ENCODE data around the gene MKX. TPM values are rescaled to one million over a fixed set of nuclear protein-coding genes. Genes with fewer than 3 reads are reported as not detected.

Gene MKX
- total and polyA plus RNA-seq, 12 donors, result 0.09 to 0.53 (median 0.24) TPM; not detected in 2

DNA sequence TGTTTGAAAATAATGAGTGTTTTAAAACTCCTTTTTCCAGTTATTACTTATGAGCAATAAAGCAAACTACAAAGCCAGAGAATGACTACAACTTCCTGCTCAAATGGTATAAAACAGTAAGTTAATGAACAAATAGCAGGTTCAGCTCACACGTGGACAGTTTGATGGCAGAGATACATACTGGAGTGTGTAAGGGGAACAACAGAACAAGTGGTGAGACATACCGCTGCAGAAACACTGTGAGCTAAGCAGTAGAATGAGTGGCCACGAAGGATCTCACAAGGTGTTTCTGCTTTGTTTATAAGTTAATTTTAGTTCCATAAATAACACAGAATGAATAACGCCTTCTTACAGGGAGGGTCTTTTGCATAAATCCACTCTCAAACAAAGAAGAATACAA lies 3.0 kb upstream of the MKX start:
- WGBS, 2 donors, result 33 to 36% methylated on average over 4 of the region's 4 CpGs
- Histone ChIP-seq H3K4me3 (no peak overlapping the region), H3K27ac (no peak overlapping the region), H3K36me3 (no peaks in the 10 kb centered on the region), H3K9me3 (no peaks in the 10 kb centered on the region), H3K4me1 (peaks cover 4 to 33% (median 30%) of the 10 kb centered on the region in 9 donors), H3K27me3 (peaks cover 28 to 88% (median 73%) of the 10 kb centered on the region in 7 donors)
- intact Hi-C loops (cut with DNase I), result loop anchor here in 5 of 10 donors (5.0 to 10.0 kb wide), 4 partner anchors 426 to 646 kb away; no protein-coding TSS in a partner anchor
- TF ChIP-seq CTCF (IDR thresholded peaks at IDR 0.05), result no peak
- DNase-seq (no peak), ATAC-seq (no peak)

GRCh38 chr10:27747096-27747451 lies 1.5 kb upstream of the MKX start:
- intact Hi-C loops (cut with DNase I), result loop anchor here in 5 of 10 donors (5.0 to 10.0 kb wide), 4 partner anchors 428 to 648 kb away; no protein-coding TSS in a partner anchor
- Histone ChIP-seq H3K4me3 (no peak overlapping the region), H3K36me3 (no peaks in the 10 kb centered on the region), H3K27me3 (peaks cover 32 to 100% (median 87%) of the 10 kb centered on the region in 7 donors), H3K4me1 (peaks cover 4 to 47% (median 44%) of the 10 kb centered on the region in 9 donors), H3K27ac (no peak overlapping the region), H3K9me3 (no peaks in the 10 kb centered on the region)
- DNase-seq (no peak), ATAC-seq (no peak)
- TF ChIP-seq CTCF (IDR thresholded peaks at IDR 0.05), result no peak
- WGBS, 2 donors, result 7 to 13% methylated on average over 10 of the region's 10 CpGs

DNA sequence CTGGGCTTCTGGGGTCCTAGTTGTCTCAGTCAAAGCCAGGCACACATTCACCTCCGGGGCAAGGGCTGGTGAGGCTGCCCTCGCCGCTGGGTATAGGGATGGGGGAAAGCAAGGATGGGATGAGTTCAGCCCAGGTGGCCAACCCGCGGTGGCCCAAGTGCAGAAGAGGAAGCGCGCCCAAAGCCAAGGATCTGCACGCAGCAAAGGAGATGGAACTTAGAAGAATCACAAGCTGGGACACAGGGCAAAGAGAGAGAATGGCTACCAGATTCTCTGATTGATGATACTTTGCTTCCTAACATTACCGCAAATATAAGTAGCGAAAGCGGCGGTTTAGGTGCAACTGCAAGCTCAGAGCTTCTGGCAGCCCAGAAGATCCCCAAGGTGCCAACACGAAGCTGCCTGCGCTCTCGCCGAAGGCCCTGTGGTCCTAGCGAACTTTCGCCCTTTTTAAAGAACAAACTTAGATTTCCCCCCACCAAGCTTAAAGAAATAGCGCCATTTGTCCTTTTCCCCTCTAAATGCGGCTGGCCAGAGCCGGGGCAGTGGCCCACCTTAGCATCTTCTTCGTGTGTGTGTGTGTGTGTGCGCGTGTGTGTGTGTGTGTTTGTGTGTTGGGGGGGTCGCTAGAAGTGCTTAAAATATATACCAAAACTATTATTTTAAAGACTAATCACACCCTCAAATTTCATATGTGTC lies 927 bp upstream of the MKX start:
- H3K36me3 ChIP-seq, result no peaks in the 10 kb centered on the region
- H3K4me3 ChIP-seq, result peak overlapping the region in 9 of 10 donors; percentile 23 to 71 (median 64)
- TF ChIP-seq CTCF (IDR thresholded peaks at IDR 0.05), result no peak
- H3K27ac ChIP-seq, result no peak overlapping the region
- peaks cover 8 to 52% (median 47%) of the 10 kb centered on the region in 9 donors for H3K4me1 ChIP-seq
- ATAC-seq (no peak), DNase-seq (no peak)
- intact Hi-C loops (cut with DNase I), result loop anchor here in 5 of 10 donors (5.0 to 10.0 kb wide), 4 partner anchors 428 to 648 kb away; no protein-coding TSS in a partner anchor
- peaks cover 35 to 100% (median 92%) of the 10 kb centered on the region in 7 donors for H3K27me3 ChIP-seq
- H3K9me3 ChIP-seq, result no peaks in the 10 kb centered on the region
- 2 to 5% methylated on average over 25 of the region's 25 CpGs for WGBS, 2 donors

DNA sequence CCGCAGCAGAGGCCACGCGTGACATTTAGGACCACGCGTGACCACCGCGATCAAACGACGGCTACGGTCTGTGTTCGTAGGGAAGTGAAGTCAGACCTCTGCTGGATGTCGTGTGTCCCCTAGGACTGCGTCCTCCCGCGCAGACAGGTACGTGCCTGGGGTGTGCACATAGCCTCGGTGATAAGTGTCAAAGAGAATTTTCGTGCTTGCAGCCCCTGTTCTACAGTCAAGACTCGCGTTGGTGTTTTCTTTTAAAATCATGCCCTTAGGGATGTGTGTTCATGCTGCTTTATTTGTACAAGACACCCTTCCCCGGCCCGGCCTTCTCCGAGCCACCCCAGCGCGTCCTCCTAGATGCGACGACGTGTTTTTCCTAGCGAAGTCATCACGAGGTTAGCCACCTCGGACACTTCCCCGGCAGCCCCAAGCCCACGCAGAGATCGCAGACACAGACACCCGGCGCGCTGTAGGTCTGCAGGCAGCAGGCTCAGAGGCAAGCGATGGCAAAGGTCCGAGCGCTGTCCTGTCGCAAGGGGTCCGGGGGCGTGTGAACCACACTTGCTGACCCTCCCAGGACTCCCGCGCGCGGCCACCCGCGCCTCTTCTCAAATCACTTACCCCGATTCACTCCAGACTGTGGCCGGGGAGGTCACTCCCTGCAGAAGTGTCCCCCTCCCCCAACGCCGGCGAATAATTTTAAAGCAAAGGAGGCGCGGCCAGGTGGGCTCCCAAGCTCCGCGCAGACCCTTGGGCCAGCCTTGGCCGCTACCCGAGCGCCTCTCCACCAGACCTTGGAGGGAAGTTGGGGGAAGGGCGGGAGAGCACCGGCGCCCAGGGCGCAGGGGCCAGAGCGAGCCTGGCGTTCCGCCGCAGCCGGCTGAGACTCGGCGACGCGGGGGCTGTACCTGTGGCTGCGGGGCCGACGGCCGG lies 552 bp downstream of the MKX start:
- no peaks in the 10 kb centered on the region for H3K9me3 ChIP-seq
- no peaks in the 10 kb centered on the region for H3K36me3 ChIP-seq
- whole genome bisulfite sequencing, 2 donors, result 1 to 2% methylated on average over 77 to 78 of the region's 78 CpGs
- no peak for DNase-seq
- intact Hi-C loops (cut with DNase I), result loop anchor here in 9 of 10 donors (5.0 to 10.0 kb wide), 7 partner anchors 430 to 650 kb away; no protein-coding TSS in a partner anchor
- H3K4me3 ChIP-seq, result peak overlapping the region; percentile 23 to 71 (median 62)
- TF ChIP-seq CTCF (IDR thresholded peaks at IDR 0.05), result no peak
- H3K27me3 ChIP-seq, result peaks cover 41 to 100% (median 95%) of the 10 kb centered on the region in 7 donors
- no peak for ATAC-seq
- H3K4me1 ChIP-seq, result peaks cover 8 to 57% (median 47%) of the 10 kb centered on the region in 9 donors
- H3K27ac ChIP-seq, result no peak overlapping the region
